Measurements from ENCODE around the gene AK1. TPM values are rescaled to one million over a fixed set of nuclear protein-coding genes. Genes with fewer than 3 reads are reported as not detected.

The AK1 gene
- total and polyA plus RNA-seq, 9 of the 15 experiments (the other 6 are each of a cell fraction or from before 2014, with no cell fraction given): 10.1 to 71.8 (median 39.0) TPM

DNA sequence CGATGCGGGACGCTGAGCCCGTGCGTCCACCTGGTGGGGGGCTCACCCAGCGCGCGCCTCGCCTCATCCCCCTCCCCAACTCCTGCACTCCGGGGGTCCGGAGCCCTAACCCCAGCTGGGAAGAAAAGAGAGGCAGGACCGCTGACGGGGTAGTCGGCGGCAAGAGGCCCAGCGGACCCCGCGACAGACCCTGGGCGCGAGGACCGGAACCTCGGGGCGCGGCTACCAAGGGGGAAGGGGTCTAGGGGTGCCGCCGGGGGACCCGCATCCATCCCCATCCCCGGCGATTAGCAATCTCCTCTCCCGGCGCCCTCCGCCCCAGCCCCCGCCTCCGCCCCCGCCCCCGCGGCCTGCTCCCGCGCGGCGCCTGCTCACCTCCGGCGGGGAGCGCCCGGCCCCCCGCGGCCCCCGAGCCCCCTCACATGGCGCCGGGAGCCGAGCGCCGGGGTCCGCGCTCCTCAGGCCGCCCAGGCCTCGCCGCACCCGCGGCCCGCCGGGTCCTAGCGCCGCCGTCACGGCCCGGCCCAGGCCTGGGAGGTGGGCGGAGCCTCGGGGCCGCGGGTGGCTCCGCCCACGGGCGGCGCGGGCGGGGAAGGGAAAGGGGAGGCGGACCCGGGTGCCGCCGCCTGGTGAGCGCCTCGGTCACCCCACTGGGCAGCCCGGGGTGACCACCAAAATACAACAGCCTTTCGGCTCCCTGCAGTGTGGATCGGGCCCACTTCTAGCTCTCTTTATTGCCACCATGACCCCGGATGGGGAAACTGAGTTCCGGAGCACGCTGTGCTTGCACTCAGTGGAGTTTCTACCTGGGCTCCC lies 21.9 kb upstream of the AK1 start, which contains the start of gene ST6GALNAC6 (continued):
- TF ChIP-seq, protein P1, sequence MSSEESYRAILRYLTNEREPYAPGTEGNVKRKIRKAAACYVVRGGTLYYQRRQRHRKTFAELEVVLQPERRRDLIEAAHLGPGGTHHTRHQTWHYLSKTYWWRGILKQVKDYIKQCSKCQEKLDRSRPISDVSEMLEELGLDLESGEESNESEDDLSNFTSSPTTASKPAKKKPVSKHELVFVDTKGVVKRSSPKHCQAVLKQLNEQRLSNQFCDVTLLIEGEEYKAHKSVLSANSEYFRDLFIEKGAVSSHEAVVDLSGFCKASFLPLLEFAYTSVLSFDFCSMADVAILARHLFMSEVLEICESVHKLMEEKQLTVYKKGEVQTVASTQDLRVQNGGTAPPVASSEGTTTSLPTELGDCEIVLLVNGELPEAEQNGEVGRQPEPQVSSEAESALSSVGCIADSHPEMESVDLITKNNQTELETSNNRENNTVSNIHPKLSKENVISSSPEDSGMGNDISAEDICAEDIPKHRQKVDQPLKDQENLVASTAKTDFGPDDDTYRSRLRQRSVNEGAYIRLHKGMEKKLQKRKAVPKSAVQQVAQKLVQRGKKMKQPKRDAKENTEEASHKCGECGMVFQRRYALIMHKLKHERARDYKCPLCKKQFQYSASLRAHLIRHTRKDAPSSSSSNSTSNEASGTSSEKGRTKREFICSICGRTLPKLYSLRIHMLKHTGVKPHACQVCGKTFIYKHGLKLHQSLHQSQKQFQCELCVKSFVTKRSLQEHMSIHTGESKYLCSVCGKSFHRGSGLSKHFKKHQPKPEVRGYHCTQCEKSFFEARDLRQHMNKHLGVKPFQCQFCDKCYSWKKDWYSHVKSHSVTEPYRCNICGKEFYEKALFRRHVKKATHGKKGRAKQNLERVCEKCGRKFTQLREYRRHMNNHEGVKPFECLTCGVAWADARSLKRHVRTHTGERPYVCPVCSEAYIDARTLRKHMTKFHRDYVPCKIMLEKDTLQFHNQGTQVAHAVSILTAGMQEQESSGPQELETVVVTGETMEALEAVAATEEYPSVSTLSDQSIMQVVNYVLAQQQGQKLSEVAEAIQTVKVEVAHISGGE (CRISPR knock-in tag; IDR thresholded peaks at IDR 0.05): peak in 1 of 3 experiments; percentile 40; a peak in 1 of 6 replicates
- no peak for TF ChIP-seq PURB (CRISPR knock-in tag; IDR thresholded peaks at IDR 0.05; ENCODE audit: low read depth)
- TF ChIP-seq ETS2 (tag; IDR thresholded peaks at IDR 0.05; ENCODE audit: borderline replicate concordance, poor library complexity, severe bottlenecking): no peak
- TF ChIP-seq NR2C2 (CRISPR knock-in tag; IDR thresholded peaks at IDR 0.05): no peak
- peak; percentile 62; the same call in 1 of the 2 replicates for TF ChIP-seq NR2C2 (tag; IDR thresholded peaks at IDR 0.05)
- TF ChIP-seq, protein P2, sequence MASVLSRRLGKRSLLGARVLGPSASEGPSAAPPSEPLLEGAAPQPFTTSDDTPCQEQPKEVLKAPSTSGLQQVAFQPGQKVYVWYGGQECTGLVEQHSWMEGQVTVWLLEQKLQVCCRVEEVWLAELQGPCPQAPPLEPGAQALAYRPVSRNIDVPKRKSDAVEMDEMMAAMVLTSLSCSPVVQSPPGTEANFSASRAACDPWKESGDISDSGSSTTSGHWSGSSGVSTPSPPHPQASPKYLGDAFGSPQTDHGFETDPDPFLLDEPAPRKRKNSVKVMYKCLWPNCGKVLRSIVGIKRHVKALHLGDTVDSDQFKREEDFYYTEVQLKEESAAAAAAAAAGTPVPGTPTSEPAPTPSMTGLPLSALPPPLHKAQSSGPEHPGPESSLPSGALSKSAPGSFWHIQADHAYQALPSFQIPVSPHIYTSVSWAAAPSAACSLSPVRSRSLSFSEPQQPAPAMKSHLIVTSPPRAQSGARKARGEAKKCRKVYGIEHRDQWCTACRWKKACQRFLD (CRISPR knock-in tag; IDR thresholded peaks at IDR 0.05): no peak
- TF ChIP-seq GABPA (tag; conservative IDR thresholded peaks at IDR 0.05; ENCODE audit: low read depth): peak; percentile 41
- 0 out of 2 replicates have a peak, but pooled peaks have one; percentile 12 for TF ChIP-seq ATF7 (IDR thresholded peaks at IDR 0.05)
- peak; percentile 55; the same call in 1 of the 2 replicates for TF ChIP-seq PHF8 (IDR thresholded peaks at IDR 0.05; ENCODE audit: borderline replicate concordance, low read length)
- TF ChIP-seq, protein P3, sequence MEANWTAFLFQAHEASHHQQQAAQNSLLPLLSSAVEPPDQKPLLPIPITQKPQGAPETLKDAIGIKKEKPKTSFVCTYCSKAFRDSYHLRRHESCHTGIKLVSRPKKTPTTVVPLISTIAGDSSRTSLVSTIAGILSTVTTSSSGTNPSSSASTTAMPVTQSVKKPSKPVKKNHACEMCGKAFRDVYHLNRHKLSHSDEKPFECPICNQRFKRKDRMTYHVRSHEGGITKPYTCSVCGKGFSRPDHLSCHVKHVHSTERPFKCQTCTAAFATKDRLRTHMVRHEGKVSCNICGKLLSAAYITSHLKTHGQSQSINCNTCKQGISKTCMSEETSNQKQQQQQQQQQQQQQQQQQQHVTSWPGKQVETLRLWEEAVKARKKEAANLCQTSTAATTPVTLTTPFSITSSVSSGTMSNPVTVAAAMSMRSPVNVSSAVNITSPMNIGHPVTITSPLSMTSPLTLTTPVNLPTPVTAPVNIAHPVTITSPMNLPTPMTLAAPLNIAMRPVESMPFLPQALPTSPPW (CRISPR knock-in tag; IDR thresholded peaks at IDR 0.05): peak; percentile 80
- peak; percentile 17 for TF ChIP-seq RBM25 (IDR thresholded peaks at IDR 0.05; ENCODE audit: low read depth, low read length, severe bottlenecking)
- no peak for TF ChIP-seq ZNF561 (CRISPR knock-in tag; conservative IDR thresholded peaks at IDR 0.05)
- TF ChIP-seq, protein P4, sequence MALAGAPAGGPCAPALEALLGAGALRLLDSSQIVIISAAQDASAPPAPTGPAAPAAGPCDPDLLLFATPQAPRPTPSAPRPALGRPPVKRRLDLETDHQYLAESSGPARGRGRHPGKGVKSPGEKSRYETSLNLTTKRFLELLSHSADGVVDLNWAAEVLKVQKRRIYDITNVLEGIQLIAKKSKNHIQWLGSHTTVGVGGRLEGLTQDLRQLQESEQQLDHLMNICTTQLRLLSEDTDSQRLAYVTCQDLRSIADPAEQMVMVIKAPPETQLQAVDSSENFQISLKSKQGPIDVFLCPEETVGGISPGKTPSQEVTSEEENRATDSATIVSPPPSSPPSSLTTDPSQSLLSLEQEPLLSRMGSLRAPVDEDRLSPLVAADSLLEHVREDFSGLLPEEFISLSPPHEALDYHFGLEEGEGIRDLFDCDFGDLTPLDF (CRISPR knock-in tag; IDR thresholded peaks at IDR 0.05): no peak
- TF ChIP-seq, protein P5, sequence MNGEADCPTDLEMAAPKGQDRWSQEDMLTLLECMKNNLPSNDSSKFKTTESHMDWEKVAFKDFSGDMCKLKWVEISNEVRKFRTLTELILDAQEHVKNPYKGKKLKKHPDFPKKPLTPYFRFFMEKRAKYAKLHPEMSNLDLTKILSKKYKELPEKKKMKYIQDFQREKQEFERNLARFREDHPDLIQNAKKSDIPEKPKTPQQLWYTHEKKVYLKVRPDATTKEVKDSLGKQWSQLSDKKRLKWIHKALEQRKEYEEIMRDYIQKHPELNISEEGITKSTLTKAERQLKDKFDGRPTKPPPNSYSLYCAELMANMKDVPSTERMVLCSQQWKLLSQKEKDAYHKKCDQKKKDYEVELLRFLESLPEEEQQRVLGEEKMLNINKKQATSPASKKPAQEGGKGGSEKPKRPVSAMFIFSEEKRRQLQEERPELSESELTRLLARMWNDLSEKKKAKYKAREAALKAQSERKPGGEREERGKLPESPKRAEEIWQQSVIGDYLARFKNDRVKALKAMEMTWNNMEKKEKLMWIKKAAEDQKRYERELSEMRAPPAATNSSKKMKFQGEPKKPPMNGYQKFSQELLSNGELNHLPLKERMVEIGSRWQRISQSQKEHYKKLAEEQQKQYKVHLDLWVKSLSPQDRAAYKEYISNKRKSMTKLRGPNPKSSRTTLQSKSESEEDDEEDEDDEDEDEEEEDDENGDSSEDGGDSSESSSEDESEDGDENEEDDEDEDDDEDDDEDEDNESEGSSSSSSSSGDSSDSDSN (IDR thresholded peaks at IDR 0.05; ENCODE audit: borderline replicate concordance in 1 of 2, low read depth in 2 of 2, low read length in 2 of 2): 0 out of 4 replicates have a peak, but pooled peaks of 1 of the 2 experiments have one; percentile 5
